Activated CD8-positive, alpha-beta memory T cell treated with anti-CD3 and anti-CD28 coated beads for 1 hour (primary cell): ENCODE measurements around the gene NSUN2.
"Not testable (repeated sequence)": the region's sequence is repeated elsewhere in the genome, so short reads cannot be mapped to it uniquely, and the experiment has no call there.

Source experiments
- DNase-seq, 2 donors: peaks; one replicate each; pipeline ENCODE4 v3.0.0-alpha.2; 2020; ENCODE audit warnings: low read depth in 1 of 2; ENCODE audit errors: extremely low read depth in 1 of 2

Gene NSUN2

DNA sequence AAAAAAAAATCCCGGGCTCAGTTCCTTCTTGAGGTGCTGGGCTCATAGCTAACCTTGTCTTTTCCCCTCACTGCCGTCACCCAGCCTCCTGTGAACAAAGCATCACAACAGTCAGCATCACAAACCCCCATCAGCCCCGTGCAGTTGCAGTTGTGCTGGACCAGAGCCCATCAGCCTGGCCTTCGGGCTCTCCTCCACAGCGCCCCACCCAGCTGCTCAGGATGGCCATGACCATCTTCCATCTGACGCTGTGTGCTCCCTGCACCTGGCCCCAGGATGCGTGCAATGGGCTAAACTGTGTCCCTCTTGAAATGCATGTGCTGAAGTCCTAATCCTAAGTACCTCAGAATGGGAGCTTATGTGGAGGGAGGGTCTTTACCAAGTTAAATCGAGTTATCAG is 48.1 kb downstream of the NSUN2 start:
- no peak for DNase-seq

- no peak for DNase-seq
Measured at GRCh38 chr5:6584101-6584645, 48.7 kb downstream of the NSUN2 start.

GRCh38 chr5:6583049-6583880 is 49.6 kb downstream of the NSUN2 start:
- DNase-seq, result no peak

DNA sequence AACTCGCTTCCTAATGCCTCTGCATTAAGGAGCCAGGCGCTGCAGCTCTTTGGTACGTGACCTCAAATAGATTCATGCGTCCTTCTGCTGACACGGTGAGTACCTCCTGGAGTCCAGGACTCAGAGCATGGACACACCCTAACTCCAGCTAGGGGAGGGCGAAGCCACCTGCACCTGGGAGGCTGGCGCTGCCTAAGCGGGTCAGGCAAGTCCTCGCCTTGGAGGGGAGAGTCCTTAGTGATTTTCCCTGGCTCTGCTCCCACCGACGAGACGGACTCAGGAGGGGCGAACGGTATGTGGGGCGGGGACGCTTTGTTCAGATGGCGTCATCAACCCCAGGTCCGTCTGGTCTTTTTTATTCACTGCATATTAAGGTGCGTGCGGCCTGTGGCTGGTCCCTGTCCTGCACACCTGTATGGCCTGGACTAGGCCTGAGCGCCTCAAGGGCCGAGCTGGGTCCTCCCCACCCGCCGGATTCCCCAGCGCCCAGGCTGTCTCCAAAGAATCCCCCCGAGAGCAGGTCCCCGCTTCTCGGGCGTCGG is 50.3 kb downstream of the NSUN2 start:
- DNase-seq, result no peak

DNA sequence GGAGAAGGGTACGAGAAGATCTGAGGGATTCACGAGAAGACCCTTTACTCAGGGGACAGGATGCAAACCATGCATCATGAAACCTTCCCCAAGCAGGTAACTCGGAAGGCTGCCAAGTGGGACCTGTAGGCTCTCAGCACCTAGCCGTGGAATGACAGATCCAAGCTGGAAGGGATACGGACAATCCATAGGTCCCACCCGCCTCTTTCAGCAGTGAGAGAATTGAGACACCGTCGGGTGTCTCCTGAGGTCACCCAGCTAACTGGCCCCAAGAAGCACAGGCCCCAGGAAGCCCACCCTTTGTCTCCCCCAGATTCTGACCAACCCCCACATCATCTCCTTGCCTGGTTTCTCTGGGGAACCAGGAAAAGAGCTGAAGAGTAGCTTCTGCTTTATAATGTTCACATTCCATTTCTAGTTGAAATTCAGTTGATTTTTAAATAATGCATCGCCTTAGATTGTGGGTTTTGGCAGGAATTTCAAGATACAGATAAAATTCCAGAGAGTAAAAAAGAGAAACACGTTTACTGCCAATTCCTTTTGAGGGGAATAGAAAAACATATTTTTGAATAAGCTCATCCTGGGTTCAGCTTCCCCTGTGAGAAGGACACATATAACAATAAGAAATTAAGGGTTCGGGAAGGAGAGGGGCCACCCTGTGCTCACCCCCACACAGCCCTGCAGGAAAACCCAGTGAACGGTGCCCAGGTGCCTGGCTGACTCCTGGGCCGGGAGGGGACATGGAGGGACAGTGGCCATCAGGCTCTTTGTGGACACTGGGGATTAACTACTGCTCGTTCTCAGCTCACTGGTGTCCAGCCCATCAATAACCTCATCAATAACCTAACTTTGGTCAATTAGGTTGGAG is 51.1 kb downstream of the NSUN2 start:
- no peak for DNase-seq

GRCh38 chr5:6581090-6581489 is 51.8 kb downstream of the NSUN2 start:
- no peak for DNase-seq

DNA sequence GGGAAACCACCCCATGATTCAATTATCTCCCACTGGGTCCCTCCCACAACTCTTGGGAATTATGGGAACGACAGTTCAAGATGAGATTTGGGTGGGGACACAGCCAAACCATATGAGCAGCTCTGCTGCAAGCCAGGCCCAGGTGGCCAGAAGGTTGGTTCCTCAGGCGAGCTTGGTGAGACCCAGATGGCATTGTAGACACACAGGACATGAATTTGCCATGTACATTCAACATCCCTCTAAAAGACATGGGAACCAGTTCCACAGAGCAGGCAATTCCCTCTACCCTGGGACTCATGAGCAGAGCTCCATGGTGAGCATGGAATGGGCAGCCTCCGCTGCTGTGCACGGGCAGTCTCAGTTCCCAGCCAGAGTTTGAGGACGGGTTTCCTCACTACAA is 53.3 kb downstream of the NSUN2 start:
- no peak for DNase-seq

- DNase-seq, result no peak
Measured at GRCh38 chr5:6578676-6579343, 54.0 kb downstream of the NSUN2 start.

GRCh38 chr5:6576861-6577501 is 55.9 kb downstream of the NSUN2 start:
- DNase-seq, result no peak

GRCh38 chr5:6574537-6575245 is 58.2 kb downstream of the NSUN2 start:
- no peak for DNase-seq

DNA sequence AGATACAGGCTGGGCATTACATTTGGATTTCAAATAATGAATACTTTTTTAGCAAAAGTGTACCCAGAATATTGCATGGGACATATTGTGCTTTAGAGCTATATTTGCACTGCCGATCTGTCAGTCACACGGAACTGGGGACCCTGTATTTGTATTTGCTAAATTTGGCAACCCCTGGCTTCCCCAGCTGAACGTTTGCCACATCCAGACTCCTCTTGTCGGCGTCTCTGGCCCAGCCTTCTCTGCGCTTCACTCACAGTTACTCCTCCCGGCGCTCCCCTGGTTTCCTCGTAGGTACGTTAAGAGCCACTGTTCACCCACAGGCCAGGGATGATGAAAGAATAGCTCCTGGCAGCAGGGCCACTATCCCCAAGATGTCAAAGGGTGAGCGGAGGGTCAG is 58.7 kb downstream of the NSUN2 start:
- DNase-seq, result no peak

DNA sequence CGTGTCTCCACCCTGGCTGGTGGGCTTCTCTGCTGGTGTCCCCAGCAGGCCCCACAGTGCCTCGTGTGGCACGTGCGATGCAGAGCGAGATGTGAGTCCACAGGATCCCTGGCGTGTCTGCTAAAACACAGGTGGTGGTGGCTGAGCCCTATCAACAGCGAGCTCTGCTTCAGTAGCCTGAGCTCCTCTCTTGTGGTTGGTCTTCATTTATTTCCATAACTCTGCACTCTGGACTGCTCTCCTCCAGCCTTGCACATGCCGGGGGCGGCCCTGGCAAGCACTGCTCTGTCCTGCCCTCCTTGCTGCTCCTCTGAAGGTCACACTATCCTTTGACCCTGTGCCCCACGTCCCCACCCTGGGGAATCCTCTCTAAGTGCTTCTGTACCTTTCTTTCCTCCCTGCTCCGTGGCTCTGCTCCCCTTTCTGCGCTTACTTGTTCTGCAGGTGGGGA is 59.2 kb downstream of the NSUN2 start:
- no peak for DNase-seq

GRCh38 chr5:6572825-6573380 is 59.9 kb downstream of the NSUN2 start:
- DNase-seq, result no peak

- DNase-seq, result no peak
Measured at GRCh38 chr5:6572086-6572824, 60.6 kb downstream of the NSUN2 start.

GRCh38 chr5:6571607-6572006 is 61.2 kb downstream of the NSUN2 start:
- not testable (repeated sequence) for DNase-seq

GRCh38 chr5:6570530-6570929 is 62.3 kb downstream of the NSUN2 start:
- no peak for DNase-seq

- no peak for DNase-seq
Measured at GRCh38 chr5:6568889-6569288, 64.0 kb downstream of the NSUN2 start.

DNA sequence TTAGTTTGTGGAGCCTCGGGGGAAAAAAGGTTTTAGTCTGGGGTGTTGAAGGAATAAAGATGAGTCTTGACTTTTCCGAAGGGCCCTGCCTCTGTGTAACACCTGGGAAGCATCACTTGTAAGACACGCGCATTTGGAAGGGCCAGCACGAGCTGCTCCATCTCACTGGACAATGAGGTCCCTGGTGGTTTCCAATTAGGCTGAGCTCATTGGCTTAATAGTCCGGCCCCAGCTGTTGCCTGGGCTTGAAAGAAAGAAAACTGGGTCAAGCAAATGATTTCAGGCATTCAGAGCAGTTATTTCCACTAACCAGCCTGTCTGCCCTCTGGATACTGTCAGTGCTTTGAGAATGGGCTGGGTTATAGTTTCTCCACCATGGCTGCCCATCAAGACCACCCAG is 64.5 kb downstream of the NSUN2 start:
- no peak for DNase-seq

- no peak for DNase-seq
Measured at GRCh38 chr5:6567835-6568234, 65.0 kb downstream of the NSUN2 start.
